Endodermal cell (in vitro differentiated cells): ENCODE measurements around the gene CDC14B. TPM values are rescaled to one million over a fixed set of nuclear protein-coding genes. Genes with fewer than 3 reads are reported as not detected.
A peak's percentile ranks its signal among the peaks of the same experiment; 100 is the strongest.

Source experiments
- DNase-seq: peaks from one replicate; pipeline ENCODE4 v3.0.0-alpha.2; 2017
- H3K27ac ChIP-seq: 2 replicates; pipeline ENCODE4 v1.5.1; 2013; ENCODE audit warnings: mild to moderate bottlenecking, low read depth, low read length, moderate library complexity
- H3K27me3 ChIP-seq: 2 replicates; pipeline ENCODE4 v1.6.1; 2013; ENCODE audit warnings: mild to moderate bottlenecking, low read length, moderate library complexity; ENCODE audit not compliant: insufficient read depth, control insufficient read depth, poor library complexity, severe bottlenecking
- H3K36me3 ChIP-seq: 2 replicates; pipeline ENCODE4 v1.7.0; 2013; ENCODE audit warnings: mild to moderate bottlenecking, low read length, moderate library complexity; ENCODE audit not compliant: control insufficient read depth, insufficient read depth
- H3K4me1 ChIP-seq: one replicate; pipeline ENCODE4 v1.7.0; 2013; ENCODE audit warnings: low read length; ENCODE audit not compliant: control insufficient read depth, insufficient read depth
- H3K4me3 ChIP-seq: 2 replicates; pipeline ENCODE4 v1.5.1; 2013; ENCODE audit warnings: mild to moderate bottlenecking, low read length, moderate library complexity
- H3K9ac ChIP-seq: 2 replicates; pipeline ENCODE4 v1.6.1; 2013; ENCODE audit warnings: mild to moderate bottlenecking, low read length, moderate library complexity; ENCODE audit not compliant: poor library complexity, severe bottlenecking; ENCODE audit errors: extremely low read depth
- H3K9me3 ChIP-seq: 2 replicates; pipeline ENCODE4 v1.6.1; 2013; ENCODE audit warnings: mild to moderate bottlenecking, low read length, moderate library complexity; ENCODE audit not compliant: control insufficient read depth
- H3K27ac Mint-ChIP-seq: 2 replicates; pipeline ENCODE4 v1.8.0; 2020; ENCODE audit warnings: mixed read lengths
- H3K27me3 Mint-ChIP-seq: 2 replicates; pipeline ENCODE4 v1.8.0; 2021; ENCODE audit warnings: mild to moderate bottlenecking, mixed read lengths; ENCODE audit not compliant: insufficient read depth
- H3K36me3 Mint-ChIP-seq: 2 replicates; pipeline ENCODE4 v1.8.0; 2020; ENCODE audit warnings: low read depth, mixed read lengths
- H3K4me1 Mint-ChIP-seq: 2 replicates; pipeline ENCODE4 v1.8.0; 2020; ENCODE audit warnings: mixed read lengths
- H3K4me3 Mint-ChIP-seq: 2 replicates; pipeline ENCODE4 v1.8.0; 2020; ENCODE audit warnings: mild to moderate bottlenecking, moderate library complexity, mixed read lengths
- H3K9me3 Mint-ChIP-seq: 2 replicates; pipeline ENCODE4 v1.8.0; 2020; ENCODE audit warnings: mild to moderate bottlenecking, mixed read lengths
- CTCF ChIP-seq: fragments of 200-600 bp; sonication (generic); conservative IDR thresholded peaks from 2 replicates; pipeline ENCODE4 v1.5.0; 2021; ENCODE audit warnings: antibody characterized with exemption, mild to moderate bottlenecking
- WGBS, 2 experiments: methylation state at CpG; one replicate each; pipeline versions ENCODE4 v1.1.5 to v1.1.7; 2013; ENCODE audit warnings: missing lambda C conversion rate in 2 of 2, mixed read lengths in 1 of 2; ENCODE audit not compliant: insufficient coverage in 1 of 2, insufficient read length in 1 of 2; 5-methylcytosine and 5-hydroxymethylcytosine counted together
- total RNA-seq, 2 donors: library from RNA; stranded (reverse); fragmentation: NEBNext Ultra II Directional in 1 of 2; extraction: Animal tissue kit (Norgen Biotek cat#: 25700) in 1 of 2; gene quantifications; 2 replicates in 1 of 2; 3 replicates in 1 of 2; pipeline ENCODE4 v1.2.1, GENCODE V29; 2021

CDC14B gene
- total RNA-seq, 2 donors from 2014 or later, result 47.5 to 48.3 TPM

GRCh38 chr9:96565671-96566497 lies 53.8 kb downstream of the CDC14B start:
- TF ChIP-seq CTCF, result no peak
- WGBS, 2 experiments, result 43 to 62% methylated on average over 4 to 7 of the region's 8 CpGs
- Mint-ChIP-seq H3K36me3 (peaks cover 4% of the 10 kb centered on the region), H3K27ac (peak overlapping the region; percentile 71), H3K4me3 (peak overlapping the region; percentile 67), H3K27me3 (no peaks in the 10 kb centered on the region), H3K9me3 (no peaks in the 10 kb centered on the region), H3K4me1 (peaks cover 26% of the 10 kb centered on the region)
- Histone ChIP-seq H3K4me3 (peak overlapping the region; percentile 84), H3K9ac (no peak overlapping the region), H3K27me3 (no peaks in the 10 kb centered on the region), H3K36me3 (peaks cover 9% of the 10 kb centered on the region), H3K27ac (no peak overlapping the region), H3K9me3 (no peaks in the 10 kb centered on the region), H3K4me1 (peaks cover 3% of the 10 kb centered on the region)
- no peak for DNase-seq

DNA sequence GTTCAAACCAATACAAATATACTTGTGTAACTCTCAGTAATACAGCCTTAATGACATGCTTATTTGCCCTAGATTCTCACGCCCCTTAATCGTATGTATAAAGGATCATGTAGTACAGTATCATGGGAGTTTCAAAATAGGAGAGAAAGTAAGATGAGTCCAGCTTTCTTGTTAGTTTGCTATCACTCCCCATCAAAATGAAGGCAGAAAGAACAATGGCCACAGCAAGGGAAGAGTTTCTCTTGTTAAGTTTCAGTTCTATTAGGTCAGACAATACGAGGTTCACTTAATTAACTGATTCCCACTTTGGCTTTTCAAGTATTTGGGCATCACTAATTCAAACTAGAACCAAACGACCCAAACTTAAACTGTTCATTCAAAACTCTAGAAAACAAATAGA lies 55.4 kb downstream of the CDC14B start:
- H3K27me3 ChIP-seq, result no peaks in the 10 kb centered on the region
- TF ChIP-seq CTCF, result no peak

GRCh38 chr9:96559339-96559943 lies 60.2 kb downstream of the CDC14B start:
- H3K27ac ChIP-seq, result no peak overlapping the region
- 89 to 95% methylated on average over 5 to 6 of the region's 6 CpGs for WGBS, 2 experiments
- no peak overlapping the region for H3K9ac ChIP-seq
- Mint-ChIP-seq H3K27ac (no peak overlapping the region), H3K4me1 (peaks cover 21% of the 10 kb centered on the region), H3K9me3 (no peaks in the 10 kb centered on the region), H3K4me3 (no peak overlapping the region), H3K36me3 (peaks cover 9% of the 10 kb centered on the region), H3K27me3 (no peaks in the 10 kb centered on the region)
- no peak overlapping the region for H3K4me3 ChIP-seq
- H3K4me1 ChIP-seq, result no peaks in the 10 kb centered on the region
- no peaks in the 10 kb centered on the region for H3K27me3 ChIP-seq
- TF ChIP-seq CTCF, result no peak
- H3K9me3 ChIP-seq, result no peaks in the 10 kb centered on the region
- DNase-seq, result no peak
- peaks cover 9% of the 10 kb centered on the region for H3K36me3 ChIP-seq

More for the DNA sequence above, 55.4 kb downstream of the CDC14B start:
- WGBS, 2 experiments, result 81 to 87% methylated on average over 2 to 4 of the region's 4 CpGs
- Histone ChIP-seq H3K36me3 (peaks cover 9% of the 10 kb centered on the region), H3K4me1 (peaks cover 3% of the 10 kb centered on the region), H3K9ac (no peak overlapping the region), H3K27ac (no peak overlapping the region), H3K9me3 (no peaks in the 10 kb centered on the region), H3K4me3 (no peak overlapping the region)
- peaks cover 28% of the 10 kb centered on the region for H3K4me1 Mint-ChIP-seq
- no peaks in the 10 kb centered on the region for H3K27me3 Mint-ChIP-seq
- H3K4me3 Mint-ChIP-seq, result no peak overlapping the region
- peaks cover 9% of the 10 kb centered on the region for H3K36me3 Mint-ChIP-seq
- no peak for DNase-seq
- no peak overlapping the region for H3K27ac Mint-ChIP-seq
- H3K9me3 Mint-ChIP-seq, result no peaks in the 10 kb centered on the region
